Measurements from ENCODE around the gene CDK17.

CDK17 gene

DNA sequence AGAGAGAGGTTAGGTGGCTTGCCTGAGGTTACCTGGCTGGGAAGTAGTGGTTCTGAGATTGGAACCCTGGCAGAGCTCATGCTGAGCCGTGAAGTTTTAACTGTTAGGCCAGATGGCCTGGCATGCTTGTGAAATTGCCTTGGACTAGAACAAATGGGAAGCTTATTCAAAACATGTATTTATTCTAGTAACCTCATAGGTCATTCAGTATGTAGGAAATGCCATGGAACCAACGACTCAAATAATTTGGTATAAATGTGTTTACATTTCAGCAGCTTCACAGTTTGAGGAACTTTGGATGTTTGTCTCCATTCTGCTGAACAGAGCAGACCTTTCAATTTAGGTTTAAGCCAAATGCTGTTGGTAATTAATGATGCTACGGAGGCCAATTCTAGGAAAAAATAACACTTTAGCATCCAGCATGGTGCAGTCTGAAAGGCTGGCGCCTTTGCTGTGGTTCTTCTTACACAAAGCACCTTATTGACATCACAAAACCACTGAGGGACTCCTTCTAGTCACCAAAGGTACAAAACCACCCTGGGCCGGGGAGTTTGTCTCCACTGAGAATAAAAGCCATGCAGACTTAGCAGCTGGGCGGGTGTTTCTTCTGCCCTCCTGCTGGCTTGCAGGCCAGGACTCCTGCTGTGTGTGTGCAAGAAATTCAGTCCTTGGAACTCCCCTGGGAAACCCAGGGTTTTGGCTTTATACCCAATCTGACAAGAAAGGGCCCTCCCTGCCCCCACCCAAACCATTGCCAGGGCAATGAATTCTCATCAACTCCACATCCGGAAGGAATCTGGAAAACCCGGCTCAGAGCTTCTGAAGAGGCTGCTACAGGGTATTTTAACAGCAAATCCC lies 141.9 kb downstream of the CDK17 start:
- no peak for DNase-seq

DNA sequence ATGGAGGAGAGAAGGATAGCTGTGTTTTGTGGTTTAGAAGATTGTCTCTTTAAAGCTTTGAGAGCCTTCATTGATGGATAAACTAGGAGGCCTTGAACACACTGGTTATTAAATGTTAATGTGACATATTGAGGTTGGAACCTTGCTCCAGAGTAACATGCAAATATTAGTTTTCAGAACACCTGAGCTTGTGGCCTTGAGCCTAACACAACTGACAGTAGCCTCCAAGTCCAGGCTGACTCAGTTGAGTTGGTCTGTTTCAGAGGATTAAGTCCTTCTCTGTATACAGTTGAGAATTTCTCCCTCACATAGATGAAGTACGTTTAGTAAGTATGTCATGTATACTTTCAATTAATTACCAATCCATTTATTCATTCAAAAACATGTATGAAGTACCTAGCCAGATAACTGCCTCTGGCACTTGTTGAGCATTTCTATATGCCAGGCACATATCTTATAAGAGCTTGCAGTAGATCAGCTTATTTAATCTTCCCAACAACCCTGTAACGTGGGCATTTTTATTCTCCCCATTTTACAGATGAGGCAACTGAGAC lies 142.6 kb downstream of the CDK17 start:
- no peak for DNase-seq

DNA sequence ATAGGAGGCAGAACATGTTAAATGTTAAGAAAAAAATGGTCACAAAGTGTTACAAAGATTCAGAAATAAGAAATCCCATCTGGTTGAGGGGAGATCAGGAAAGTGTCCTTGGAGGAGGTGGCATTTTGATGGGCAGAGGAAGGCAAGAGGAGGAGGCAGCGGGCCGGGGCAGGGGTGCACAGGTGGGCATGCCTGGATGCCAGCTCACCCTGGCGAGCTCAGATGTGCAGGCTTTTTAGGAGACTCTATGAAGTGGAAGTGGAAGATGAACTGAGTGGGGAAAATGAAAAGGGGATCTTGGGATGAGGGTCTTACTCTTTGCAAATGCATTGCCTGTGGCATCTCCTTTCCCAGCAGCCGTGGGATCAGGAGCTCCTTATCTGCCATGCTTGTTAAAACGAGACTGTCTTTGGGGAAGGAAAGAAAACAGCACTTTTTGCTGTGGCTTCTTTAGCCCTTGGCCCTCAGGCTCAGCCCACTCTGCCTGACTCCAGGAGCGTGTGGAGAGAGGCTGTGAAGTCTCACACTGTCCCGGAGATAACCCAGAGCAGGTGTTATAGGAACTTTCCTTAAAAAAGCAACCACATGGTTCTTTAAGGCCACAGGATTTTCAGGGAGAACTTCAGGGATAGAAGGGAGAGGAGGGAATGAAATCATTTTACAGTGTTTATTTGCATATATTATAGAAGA lies 143.4 kb downstream of the CDK17 start:
- no peak for DNase-seq

DNA sequence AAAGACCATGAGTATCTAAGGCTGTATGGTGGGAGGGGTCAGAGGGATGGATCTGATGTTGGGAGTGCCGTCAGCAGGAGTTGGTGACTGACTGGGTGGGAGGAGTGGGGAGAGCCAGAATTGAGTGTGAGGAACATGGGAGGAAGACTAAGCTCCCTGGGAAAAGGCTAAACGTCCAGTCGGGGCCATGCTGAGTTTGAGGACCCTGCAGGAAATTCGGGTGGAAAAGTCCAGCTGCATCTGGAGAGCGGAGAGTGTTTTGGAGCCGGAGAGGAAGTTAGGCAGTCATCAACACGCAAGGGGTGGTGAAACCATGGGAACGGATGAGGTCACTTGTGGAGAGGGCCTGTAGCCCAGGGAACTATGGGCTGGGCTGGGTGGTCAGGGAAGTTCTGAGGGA lies 145.2 kb downstream of the CDK17 start:
- DNase-seq: no peak

DNA sequence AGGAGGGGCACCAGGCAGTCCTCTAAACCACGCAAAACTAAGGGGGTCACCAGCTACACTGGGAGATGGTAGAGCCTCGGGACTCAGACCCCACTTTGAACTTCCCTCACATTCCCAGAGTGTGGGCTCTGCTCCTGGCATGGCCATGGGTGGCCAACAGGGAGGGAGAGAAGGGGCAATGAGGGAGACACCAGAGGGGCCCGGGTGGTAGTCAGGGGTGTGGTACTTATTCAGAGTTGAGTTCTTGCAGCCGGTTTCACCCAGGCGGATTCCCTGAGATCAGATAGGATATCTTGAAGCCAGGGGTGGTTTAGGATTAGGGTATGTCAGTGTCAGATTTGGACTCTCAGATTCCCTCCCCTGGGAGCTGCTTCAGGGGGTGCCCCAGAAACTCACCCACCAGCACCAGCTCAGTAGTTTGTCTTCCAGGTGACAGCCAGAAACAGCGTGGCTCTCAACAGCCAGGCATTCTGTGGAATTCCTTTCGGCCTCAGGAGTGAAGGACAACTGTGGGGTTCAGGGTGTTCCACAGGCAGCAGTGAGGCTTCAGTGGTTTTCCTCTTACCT lies 150.0 kb downstream of the CDK17 start:
- DNase-seq: no peak

DNA sequence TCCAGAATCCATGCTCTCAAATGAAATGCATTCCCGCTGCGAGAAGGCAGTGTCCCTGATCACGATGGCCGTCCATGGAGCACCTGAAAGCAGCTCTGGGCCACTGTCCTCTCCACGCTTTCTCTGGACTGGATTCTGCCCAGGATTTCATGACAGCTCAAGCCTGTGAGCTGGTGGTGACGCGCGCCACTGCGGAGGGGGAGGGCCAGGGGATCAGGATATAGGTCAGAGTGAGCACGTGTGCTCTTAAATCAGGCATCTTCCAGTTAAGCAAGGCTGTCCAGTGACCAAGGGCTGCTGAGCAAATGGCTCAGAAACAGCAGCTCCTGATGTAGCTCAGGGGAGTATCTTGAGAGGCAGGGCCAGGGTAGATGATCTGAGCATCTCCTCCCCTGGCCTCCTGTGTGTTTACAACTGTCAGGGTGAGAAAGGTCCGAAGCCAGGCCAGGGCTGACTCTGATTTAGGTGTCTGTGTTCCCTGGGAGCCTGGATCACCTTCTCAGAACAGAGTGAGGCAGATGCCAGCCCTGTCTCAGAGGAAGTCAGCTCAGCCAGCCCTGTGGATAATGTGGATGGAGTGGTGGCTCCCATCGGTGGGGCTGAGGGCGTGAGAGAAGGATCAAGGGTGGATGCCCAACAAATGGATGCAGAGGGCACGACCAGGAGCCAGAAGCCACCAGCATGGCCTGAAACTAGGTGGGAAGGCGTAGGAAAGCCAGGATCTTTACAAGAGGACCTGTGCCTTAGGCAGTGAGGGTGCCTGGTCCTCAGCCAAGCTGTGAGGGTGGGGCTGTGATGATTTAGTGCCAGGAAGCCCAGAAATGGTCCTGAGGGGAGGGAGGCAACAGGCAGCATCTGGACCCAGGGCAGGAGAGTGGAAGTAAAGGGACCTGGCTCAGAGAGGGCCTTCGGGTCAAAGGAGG lies 150.8 kb downstream of the CDK17 start:
- no peak for DNase-seq

DNA sequence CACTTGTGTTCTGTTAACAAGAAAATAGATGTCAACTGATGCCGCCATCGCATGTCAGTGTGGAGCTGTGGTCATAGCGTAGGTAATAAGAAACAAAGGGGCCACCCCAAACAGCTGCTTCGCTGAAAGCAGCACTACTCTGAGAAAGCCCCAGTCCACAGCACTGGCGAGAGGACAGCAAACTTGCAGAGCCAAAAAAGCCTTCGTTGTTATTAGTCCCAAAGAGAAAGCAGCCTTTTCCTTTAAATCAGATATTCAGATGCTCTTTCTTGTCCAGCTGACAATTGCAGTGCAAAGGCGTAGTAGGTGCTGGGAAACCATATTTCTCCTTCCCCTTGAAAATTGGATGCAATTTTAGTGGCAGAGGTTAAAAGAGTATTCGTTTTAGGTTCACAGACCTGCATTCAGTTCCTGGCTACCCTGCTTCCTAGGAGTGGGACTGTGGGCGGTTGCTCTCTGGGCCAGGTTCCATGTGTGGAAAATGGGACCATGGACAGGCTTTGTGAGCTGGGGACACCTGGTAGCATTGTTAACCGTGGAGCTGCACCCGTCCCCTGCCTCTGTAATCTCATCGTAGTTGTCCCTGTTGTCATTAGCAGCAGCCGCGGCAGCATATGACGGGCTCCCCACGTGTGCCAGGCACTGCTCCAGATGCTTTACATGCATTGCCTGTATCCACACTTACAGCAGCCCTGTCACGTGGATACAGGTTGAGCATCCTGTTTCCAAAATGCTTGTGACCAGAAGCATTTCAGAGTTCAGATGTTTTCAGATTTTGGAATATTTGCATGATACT lies 151.9 kb downstream of the CDK17 start:
- no peak for DNase-seq

DNA sequence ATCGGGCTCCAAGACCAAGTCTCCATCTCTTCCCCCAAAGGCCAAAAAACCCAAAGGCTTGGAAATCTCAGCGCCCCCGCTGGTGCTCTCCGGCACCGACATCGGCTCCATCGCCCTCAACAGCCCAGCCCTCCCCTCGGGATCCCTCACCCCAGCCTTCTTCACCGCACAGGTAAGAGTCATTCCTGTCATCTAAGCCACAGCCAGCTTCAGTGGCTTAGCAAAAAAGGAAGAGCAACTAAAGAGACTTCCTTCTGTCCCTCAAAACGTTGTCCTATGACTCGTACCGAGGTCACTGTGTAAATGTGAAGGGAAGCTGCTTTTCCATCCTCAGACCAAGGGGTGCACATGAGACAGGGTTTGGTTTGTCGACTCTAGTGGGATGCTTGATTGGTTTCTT lies 152.7 kb downstream of the CDK17 start:
- no peak for DNase-seq

DNA sequence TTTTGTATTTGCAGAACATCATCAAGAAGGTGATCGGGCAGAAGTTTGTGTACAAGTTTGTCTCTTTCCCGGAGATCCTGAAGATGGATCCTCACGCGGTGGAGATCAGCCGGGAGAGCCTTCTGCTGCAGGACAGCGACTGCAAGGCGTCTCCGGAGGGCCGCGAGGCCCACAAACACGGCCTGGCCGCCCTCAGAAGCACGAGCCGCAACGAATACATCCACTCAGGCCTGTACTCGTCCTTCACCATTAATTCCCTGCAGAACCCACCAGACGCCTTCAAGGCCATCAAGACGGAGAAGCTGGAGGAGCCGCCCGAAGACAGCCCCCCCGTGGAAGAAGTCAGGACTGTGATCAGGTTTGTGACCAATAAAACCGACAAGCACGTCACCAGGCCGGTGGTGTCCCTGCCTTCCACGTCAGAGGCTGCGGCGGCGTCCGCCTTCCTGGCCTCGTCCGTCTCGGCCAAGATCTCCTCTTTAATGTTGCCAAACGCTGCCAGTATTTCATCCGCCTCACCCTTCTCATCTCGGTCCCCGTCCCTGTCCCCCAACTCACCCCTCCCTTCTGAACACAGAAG lies 153.2 kb downstream of the CDK17 start:
- no peak for DNase-seq

DNA sequence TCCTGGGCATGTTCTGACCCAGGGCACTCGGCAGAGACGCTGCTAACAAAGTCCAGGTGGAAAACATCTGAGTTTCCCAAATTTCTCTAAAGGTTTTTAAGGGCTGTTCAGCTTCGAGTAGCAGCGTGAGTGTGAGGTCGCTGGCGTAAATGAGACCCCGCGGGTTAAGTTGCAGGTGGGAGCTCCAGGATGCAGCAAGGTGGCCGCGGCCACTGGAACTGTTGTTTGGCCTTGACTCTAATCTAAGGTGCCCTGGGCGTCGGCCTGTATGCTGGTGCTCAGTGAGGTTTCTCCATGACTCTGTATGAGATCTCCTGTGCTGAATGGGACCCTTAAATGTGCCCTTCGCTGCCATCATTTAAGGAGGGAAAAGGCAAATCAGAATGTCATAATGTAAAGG lies 155.4 kb downstream of the CDK17 start:
- DNase-seq: no peak

DNA sequence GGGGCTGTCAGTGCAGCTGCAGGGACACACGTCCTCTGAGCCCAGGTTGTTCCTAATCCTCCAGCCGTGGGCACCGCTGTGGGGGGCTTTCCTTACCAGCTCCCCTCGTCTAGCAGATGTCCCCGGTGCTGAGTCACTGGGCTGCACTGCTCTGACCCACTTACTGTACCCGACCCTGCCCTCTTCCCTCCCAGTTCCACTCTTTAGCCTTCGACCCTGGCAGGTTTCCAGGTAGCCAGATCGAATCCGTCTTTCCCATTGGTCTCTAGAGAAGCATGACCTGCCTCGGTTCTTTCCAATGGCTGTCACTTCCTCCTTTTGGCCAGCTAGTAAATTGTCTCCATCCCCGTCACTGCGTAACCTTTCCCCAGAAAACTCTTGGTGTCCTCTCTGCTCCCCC lies 157.6 kb downstream of the CDK17 start:
- DNase-seq: no peak

DNA sequence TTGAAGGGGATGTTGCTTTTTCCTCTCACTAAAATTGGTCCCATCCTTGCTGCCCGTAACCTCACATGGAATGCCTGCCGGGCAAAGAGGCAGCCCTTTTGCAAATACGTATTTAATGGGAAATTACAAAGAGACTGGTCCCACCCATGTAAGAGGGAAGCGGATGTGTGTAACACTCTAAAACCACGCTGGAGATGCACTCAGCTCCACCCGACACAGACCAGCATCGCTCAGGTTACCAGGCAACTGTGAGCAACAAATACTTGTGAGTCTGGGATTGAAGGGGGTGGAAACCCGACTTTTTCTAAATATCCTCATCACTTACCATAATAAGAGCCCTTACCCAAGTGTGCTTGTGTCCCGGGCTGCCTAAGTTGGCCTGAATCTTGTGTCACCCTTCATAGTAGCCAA lies 158.4 kb downstream of the CDK17 start:
- DNase-seq: no peak

DNA sequence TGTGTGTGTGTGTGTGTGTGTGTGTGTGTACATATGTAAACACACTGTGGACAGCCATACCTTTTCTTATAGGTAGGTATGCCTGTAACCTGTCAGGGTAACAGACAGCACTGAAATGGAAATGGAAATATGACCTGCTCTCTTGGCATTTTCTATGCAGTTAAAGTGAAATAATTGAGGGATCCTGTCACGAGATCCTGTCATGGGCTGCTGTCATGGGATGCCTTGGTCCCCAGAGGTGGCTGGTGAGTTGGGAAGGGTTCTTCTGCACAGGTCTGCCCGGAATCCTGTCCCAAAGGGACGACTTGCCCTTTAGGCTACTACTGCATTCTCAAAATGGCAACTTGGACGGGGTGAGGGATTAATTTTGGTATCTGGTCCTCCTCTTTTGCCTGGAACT lies 158.8 kb downstream of the CDK17 start:
- no peak for DNase-seq

DNA sequence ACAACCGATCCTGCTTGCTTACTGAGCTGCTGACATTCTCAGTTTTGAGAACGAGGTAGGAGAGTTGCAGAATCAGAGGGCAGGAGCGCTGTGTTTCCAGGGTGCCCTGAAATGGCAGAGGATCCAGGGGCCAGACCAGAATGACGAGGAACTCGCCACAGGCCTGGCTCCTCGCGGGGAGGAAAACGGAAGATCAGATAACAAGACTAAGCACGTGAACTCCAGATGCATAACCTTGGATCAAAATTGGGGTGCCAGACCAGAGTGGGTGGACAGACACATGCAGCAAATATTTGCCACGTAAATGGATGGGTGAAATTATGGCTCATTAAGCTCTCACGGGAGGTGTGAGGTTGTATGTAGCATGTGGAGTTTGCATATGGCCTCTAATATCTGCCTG lies 159.6 kb downstream of the CDK17 start:
- no peak for DNase-seq

DNA sequence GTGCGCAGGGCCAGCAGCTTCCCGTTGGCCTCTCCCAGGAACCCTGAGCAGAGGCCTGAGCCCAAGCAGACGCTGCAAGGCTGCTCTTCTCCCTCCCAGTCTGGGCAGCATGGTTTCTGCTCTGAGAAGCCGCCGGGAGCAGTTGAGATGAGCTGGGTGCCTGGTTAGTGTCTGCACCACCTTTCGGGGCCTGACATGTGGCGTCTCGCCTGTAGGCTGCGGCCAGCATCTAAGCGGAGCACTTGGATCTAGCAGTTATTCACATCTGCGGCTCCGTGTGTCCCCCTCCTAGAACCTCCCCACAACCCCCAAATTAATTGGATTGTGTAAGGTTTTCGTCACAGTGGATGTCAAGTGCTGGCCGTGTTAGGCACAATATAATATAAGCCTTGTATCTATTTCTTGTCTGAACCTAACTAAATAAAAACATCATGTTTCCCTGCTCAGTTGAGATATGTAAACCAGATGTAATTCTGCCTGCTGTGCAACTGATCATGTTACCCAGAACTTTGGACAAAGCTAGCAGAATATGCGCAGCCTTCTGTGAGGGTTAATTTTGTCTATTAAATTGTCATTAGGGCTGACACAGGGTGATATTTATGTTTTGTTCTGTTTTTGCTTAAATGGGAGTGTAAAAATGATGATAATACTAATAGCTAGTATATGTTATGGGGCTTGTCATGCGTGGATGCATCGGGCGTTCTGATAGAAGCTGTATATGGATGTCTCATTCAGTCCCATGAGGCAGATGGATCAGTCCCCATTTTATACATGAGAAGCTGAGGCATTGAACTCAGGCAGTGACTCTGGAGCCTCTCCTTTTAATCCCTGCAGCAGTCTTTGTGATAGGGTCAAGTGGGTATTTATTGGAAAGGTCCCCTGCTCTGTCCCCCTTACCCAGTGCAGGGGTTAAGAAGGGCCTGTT lies 160.3 kb downstream of the CDK17 start:
- DNase-seq: no peak

DNA sequence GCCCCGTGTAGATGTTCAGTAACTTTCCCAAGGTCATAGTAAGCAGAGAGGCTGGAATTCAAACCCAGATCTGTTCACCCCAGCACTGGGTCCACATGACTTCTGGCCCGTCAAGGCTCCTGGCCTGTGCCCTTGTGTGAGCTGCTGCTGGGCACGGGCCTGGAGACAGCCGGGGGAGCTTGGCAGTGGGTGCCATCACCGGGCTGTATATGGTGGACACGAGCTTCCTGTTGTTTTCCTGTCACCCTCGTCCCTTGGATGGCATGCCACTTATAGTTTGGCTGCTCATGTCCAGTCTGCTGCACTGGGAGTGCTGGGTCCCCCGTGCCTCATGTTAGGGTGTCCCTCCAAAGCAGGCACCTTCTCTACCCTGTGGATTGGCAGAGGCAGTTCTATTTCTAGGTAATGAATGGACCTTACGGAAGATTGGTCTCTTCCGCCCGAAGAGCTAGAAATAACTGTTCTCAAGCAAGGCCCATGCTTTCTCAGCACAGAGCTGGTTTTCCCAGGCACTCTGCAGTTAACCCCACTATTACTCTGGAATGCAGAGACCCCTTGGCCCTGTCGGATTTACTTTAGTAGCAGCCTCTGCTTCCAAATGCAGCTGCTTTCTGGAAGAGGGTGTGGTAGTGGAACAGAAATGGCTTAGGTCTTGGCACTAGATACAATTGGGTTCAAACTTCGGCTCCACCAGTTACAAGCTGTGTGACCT lies 161.7 kb downstream of the CDK17 start:
- no peak for DNase-seq

DNA sequence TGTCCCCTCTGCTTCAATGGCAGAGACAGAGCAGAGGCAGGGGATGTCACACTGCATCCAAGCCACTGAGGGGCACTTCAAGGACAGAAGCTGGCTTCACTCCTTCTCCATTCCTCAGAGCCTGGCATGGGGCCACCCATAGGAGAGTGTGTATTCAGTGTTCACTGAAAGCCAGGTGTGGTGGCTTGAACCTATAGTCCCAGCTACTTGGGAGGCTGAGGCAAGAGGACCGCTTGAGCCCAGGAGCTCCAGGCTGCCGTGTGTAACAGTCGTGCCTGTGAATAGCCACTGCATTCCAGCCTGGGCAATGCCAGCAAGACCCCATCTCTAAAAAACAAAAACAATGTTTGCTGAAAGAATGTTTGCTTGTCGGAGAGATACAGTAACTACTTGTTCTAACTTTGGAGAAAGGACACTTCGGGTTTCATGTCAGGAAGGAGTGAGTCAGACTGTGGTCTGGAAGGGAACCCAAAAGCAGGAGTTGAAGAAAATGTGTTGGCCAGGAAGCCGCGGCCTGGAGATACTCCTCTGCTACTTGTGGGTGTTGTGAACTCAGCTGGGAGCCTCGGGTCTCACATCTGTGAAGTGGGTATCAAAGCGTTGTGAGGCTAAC lies 162.7 kb downstream of the CDK17 start:
- no peak for DNase-seq

DNA sequence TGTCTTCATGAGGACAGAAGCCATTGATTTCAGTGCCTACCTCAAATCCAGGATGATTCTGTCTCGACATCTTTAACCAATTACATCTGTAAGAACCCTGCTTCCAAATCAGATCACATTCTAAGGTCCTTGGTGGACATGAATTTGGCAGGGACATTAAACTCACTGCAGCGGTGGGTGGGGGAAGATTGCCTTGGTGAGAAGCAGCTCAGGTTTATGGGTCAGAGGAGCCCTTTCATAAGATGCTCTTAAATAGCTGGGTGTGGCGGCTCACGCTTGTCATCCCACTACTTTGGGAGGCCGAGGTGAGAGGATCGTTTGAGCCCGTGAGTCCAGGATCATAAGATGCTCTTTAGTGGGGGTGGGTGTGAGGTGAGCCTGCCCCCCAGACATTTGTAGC lies 163.2 kb downstream of the CDK17 start:
- DNase-seq: no peak

DNA sequence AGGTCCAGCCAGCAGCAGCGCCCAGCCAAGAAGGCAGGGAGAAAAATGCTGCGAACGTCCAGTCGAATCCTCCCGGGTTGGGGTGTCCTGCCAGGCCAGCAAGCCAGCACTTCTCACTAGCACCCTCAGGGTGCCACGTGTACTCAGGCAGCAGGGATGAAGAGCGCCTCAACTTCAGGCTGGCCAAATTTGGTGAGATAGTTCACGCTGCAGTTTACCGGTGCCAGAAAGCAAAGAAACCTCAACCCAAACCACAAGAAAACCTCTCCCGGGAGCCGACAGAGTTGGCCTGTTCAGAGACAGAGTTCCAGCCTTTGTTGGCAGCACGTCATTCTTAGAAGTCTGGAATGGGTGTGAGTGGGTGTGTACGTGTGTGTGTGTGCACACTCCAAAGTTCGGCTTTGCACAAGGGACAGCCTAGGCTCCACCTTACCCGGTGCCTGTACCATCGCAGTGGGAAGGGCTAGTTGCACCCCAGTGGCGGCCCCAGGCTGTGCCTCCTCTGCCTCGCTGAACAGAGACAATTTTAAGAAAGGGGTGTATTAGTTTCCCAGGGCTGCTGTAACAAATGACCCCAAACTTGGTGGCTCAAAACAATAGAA lies 163.9 kb downstream of the CDK17 start:
- DNase-seq: no peak

Measured in RPMI8226 (cell line).